Measurements from ENCODE around the gene PAK4. TPM values are rescaled to one million over a fixed set of nuclear protein-coding genes. Genes with fewer than 3 reads are reported as not detected.

Gene PAK4
- total and polyA plus RNA-seq, 10 of the 15 experiments (the other 5 are each of a cell fraction or from before 2014, with no cell fraction given): 0.08 to 19.3 (median 5.9) TPM

- ChIA-PET POLR2A (no interaction called here), CTCF (no interaction called here), RAD21 (ENCODE audit: unreplicated experiment) (no interaction called here), SMC1A (ENCODE audit: uncharacterized antibody, unreplicated experiment) (no interaction called here)
- WGBS (ENCODE audit: insufficient coverage, insufficient replicate concordance, low lambda C conversion rate, missing lambda C conversion rate): 23% methylated on average over 9 of the region's 9 CpGs
- in situ Hi-C loops (cut with MboI): no loop called here
- no peak for DNase-seq (ENCODE audit: low read depth, low spot score)
- Histone ChIP-seq H3K9me3 (replicated peaks; ENCODE audit: control insufficient read depth, insufficient read depth, low read length) (no peaks in the 10 kb centered on the region), H2AFZ (ENCODE audit: control insufficient read depth, low read depth, low read length) (no peak overlapping the region), H3K27me3 (replicated peaks in 1 of 2; ENCODE audit: control insufficient read depth in 2 of 2, insufficient read depth in 2 of 2, low read length in 1 of 2) (peaks cover 0 to 3% of the 10 kb centered on the region in 2 experiments; a peak in 1 of 4 replicates), H3K9ac (ENCODE audit: control insufficient read depth, insufficient read depth, low read length) (no peak overlapping the region), H3K36me3 (ENCODE audit: control insufficient read depth in 2 of 2, insufficient read depth in 2 of 2, low read length in 1 of 2) (no peaks in the 10 kb centered on the region), H3K27ac (ENCODE audit: control insufficient read depth, insufficient read depth) (no peak overlapping the region), H3K79me2 (ENCODE audit: control insufficient read depth, insufficient read depth, low read length) (no peaks in the 10 kb centered on the region), H3K4me2 (ENCODE audit: control insufficient read depth, insufficient read depth) (no peak overlapping the region), H3K4me1 (ENCODE audit: control insufficient read depth, insufficient read depth, low read length) (no peaks in the 10 kb centered on the region), H3K4me3 (no peak overlapping the region), H4K20me1 (ENCODE audit: control insufficient read depth, insufficient read depth) (no peaks in the 10 kb centered on the region)
- ATAC-seq: no peak
- no peak for FAIRE-seq
- BruUV-seq (replicated peaks): no TSS peak
- no peak for TF ChIP-seq HDAC2 (IDR thresholded peaks at IDR 0.05)
- TF ChIP-seq, protein P1, sequence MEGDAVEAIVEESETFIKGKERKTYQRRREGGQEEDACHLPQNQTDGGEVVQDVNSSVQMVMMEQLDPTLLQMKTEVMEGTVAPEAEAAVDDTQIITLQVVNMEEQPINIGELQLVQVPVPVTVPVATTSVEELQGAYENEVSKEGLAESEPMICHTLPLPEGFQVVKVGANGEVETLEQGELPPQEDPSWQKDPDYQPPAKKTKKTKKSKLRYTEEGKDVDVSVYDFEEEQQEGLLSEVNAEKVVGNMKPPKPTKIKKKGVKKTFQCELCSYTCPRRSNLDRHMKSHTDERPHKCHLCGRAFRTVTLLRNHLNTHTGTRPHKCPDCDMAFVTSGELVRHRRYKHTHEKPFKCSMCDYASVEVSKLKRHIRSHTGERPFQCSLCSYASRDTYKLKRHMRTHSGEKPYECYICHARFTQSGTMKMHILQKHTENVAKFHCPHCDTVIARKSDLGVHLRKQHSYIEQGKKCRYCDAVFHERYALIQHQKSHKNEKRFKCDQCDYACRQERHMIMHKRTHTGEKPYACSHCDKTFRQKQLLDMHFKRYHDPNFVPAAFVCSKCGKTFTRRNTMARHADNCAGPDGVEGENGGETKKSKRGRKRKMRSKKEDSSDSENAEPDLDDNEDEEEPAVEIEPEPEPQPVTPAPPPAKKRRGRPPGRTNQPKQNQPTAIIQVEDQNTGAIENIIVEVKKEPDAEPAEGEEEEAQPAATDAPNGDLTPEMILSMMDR (IDR thresholded peaks at IDR 0.05 in 2 of 3, conservative IDR thresholded peaks at IDR 0.05 in 1 of 3; ENCODE audit: control insufficient read depth in 2 of 3, extremely low read depth in 1 of 3, insufficient read depth in 1 of 3, low read depth in 3 of 3, low read length in 3 of 3): no peak
- no peak for TF ChIP-seq ZNF622 (IDR thresholded peaks at IDR 0.05)
- TF ChIP-seq SPI1 (IDR thresholded peaks at IDR 0.05; ENCODE audit: borderline replicate concordance, insufficient read depth, low read depth, low read length): no peak
- intact Hi-C loops (cut with micrococcal nuclease; ENCODE audit: unreplicated experiment): no loop called here
Measured at GRCh38 chr19:39208175-39208795, 82.7 kb downstream of the PAK4 start.

DNA sequence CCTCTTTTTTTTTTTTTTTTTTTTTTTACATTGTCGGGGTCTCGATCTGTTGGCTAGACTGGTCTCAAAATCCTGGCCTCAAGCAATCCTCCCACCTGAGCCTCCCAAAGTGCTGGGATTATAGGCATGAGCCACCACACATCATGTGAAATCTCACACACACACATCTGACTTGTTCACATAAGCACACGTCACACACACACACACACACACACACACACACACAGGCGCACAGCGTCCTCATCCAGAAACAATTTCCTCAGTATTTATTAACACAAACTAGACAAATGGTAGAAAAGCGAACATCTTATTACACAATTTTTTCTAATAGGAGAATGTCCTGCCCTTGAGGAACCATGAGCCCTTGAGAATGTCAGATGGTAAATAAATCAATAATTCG, 83.6 kb downstream of the PAK4 start:
- BruUV-seq (replicated peaks): no TSS peak
- ChIA-PET CTCF (no interaction called here), POLR2A (no interaction called here)
- no peak for TF ChIP-seq POLR2AphosphoS5 (IDR thresholded peaks at IDR 0.05; ENCODE audit: low read length)
- TF ChIP-seq BHLHE40 (IDR thresholded peaks at IDR 0.05; ENCODE audit: borderline replicate concordance in 1 of 2, low read depth in 2 of 2, low read length in 1 of 2): no peak
- TF ChIP-seq E4F1 (IDR thresholded peaks at IDR 0.05; ENCODE audit: borderline replicate concordance, partially characterized antibody): no peak
- TF ChIP-seq E2F8 (IDR thresholded peaks at IDR 0.05; ENCODE audit: low read depth, partially characterized antibody): no peak
- TF ChIP-seq JUNB (IDR thresholded peaks at IDR 0.05): no peak
- no peak for TF ChIP-seq SUPT20H (IDR thresholded peaks at IDR 0.05; ENCODE audit: borderline replicate concordance, control insufficient read depth, low read depth, low read length)

More for the DNA sequence above, 83.6 kb downstream of the PAK4 start:
- RAD21 ChIA-PET (ENCODE audit: unreplicated experiment): no interaction called here
- SMC1A ChIA-PET (ENCODE audit: uncharacterized antibody, unreplicated experiment): no interaction called here
- Histone ChIP-seq H2AFZ (ENCODE audit: control insufficient read depth, low read depth, low read length) (no peak overlapping the region), H3K4me2 (ENCODE audit: control insufficient read depth, insufficient read depth) (no peak overlapping the region), H3K79me2 (ENCODE audit: control insufficient read depth, insufficient read depth, low read length) (no peaks in the 10 kb centered on the region), H3K27ac (ENCODE audit: control insufficient read depth, insufficient read depth) (no peak overlapping the region), H3K4me1 (ENCODE audit: control insufficient read depth, insufficient read depth, low read length) (no peaks in the 10 kb centered on the region), H3K4me3 (no peak overlapping the region), H4K20me1 (ENCODE audit: control insufficient read depth, insufficient read depth) (no peaks in the 10 kb centered on the region), H3K9ac (ENCODE audit: control insufficient read depth, insufficient read depth, low read length) (no peak overlapping the region), H3K9me3 (replicated peaks; ENCODE audit: control insufficient read depth, insufficient read depth, low read length) (no peaks in the 10 kb centered on the region), H3K27me3 (replicated peaks in 1 of 2; ENCODE audit: control insufficient read depth in 2 of 2, insufficient read depth in 2 of 2, low read length in 1 of 2) (no peaks in the 10 kb centered on the region), H3K36me3 (ENCODE audit: control insufficient read depth in 2 of 2, insufficient read depth in 2 of 2, low read length in 1 of 2) (no peaks in the 10 kb centered on the region)
- no peak for ATAC-seq
- intact Hi-C loops (cut with micrococcal nuclease; ENCODE audit: unreplicated experiment): no loop called here
- in situ Hi-C loops (cut with MboI): no loop called here
- no peak for FAIRE-seq
- DNase-seq (ENCODE audit: low read depth, low spot score): no peak
- 39% methylated on average over 5 of the region's 7 CpGs for WGBS (ENCODE audit: insufficient coverage, insufficient replicate concordance, low lambda C conversion rate, missing lambda C conversion rate)
